ENCODE data around the gene ECEL1. TPM values are rescaled to one million over a fixed set of nuclear protein-coding genes. Genes with fewer than 3 reads are reported as not detected.

Gene ECEL1
- total RNA-seq, 1 experiment from 2014 or later = 23.3 TPM

DNA sequence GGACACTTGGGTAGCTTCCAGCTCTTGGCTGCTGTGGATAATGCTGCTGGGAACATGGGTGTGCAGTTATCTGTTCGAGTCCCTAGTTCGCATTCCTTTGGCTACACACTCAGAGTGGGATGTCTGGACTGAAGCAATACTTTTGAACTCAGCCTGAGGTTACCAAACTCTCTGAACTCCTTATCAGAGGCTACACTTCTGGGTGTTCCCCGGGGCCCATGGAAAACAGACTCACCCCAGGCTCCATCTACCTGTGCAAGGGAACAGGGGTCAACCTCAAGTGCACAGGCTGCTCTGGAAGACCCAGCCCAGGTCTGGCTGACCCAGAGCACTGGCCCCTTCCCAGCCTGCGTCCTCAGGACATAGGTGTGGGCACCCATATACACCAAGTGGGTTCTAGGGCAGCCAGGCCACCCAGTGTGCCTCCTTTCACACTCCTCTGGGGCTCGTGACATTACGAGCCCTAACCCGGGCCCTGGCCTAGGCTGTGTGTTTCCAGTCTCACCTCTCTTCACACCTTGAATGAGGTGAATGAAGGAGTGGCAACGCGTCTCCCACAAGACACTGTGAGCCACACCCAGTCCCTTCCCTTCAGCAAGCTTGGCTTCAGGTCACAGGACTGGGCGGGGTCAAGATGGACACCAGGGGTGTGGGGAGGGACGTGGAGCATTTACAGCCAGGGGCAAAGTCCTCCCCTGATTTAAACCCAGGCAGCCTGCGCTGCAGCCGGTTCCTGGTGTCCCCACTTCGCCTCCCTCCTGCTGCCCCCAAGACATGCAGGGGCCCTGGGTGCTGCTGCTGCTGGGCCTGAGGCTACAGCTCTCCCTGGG, 32.0 kb downstream of the ECEL1 start, which contains the start of gene ALPI:
Gene ALPI, plus strand, starts transcription at position 728 of the 830 bp plus-strand sequence. Its CDS starts 47 bp downstream, at position 775.
- no peaks in the 10 kb centered on the region for H3K36me3 Mint-ChIP-seq
- H3K4me3 Mint-ChIP-seq = no peak within 1 kb of the TSS
- no peak within 1 kb of the TSS for H3K27ac Mint-ChIP-seq
- no peaks in the 10 kb centered on the region; the same call in 1 of the 2 replicates for H3K27me3 Mint-ChIP-seq (ENCODE audit: low read depth)
- no peaks in the 10 kb centered on the region for H3K9me3 Mint-ChIP-seq
- DNase-seq (ENCODE audit: low spot score) (no peak), ATAC-seq (no peak)
- no peak for TF ChIP-seq GRHL2 (CRISPR knock-in tag; IDR thresholded peaks at IDR 0.05; ENCODE audit: insufficient replicate concordance, severe bottlenecking)
- TF ChIP-seq ZNF396 (CRISPR knock-in tag; IDR thresholded peaks at IDR 0.05; ENCODE audit: borderline replicate concordance) = no peak
- TF ChIP-seq, protein P1, sequence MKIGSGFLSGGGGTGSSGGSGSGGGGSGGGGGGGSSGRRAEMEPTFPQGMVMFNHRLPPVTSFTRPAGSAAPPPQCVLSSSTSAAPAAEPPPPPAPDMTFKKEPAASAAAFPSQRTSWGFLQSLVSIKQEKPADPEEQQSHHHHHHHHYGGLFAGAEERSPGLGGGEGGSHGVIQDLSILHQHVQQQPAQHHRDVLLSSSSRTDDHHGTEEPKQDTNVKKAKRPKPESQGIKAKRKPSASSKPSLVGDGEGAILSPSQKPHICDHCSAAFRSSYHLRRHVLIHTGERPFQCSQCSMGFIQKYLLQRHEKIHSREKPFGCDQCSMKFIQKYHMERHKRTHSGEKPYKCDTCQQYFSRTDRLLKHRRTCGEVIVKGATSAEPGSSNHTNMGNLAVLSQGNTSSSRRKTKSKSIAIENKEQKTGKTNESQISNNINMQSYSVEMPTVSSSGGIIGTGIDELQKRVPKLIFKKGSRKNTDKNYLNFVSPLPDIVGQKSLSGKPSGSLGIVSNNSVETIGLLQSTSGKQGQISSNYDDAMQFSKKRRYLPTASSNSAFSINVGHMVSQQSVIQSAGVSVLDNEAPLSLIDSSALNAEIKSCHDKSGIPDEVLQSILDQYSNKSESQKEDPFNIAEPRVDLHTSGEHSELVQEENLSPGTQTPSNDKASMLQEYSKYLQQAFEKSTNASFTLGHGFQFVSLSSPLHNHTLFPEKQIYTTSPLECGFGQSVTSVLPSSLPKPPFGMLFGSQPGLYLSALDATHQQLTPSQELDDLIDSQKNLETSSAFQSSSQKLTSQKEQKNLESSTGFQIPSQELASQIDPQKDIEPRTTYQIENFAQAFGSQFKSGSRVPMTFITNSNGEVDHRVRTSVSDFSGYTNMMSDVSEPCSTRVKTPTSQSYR (CRISPR knock-in tag; IDR thresholded peaks at IDR 0.05) = no peak
- no peak for TF ChIP-seq TEAD1 (CRISPR knock-in tag; IDR thresholded peaks at IDR 0.05)
- TF ChIP-seq, protein P2, sequence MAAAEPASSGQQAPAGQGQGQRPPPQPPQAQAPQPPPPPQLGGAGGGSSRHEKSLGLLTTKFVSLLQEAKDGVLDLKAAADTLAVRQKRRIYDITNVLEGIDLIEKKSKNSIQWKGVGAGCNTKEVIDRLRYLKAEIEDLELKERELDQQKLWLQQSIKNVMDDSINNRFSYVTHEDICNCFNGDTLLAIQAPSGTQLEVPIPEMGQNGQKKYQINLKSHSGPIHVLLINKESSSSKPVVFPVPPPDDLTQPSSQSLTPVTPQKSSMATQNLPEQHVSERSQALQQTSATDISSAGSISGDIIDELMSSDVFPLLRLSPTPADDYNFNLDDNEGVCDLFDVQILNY (CRISPR knock-in tag; IDR thresholded peaks at IDR 0.05) = no peak
- TF ChIP-seq, protein P3, sequence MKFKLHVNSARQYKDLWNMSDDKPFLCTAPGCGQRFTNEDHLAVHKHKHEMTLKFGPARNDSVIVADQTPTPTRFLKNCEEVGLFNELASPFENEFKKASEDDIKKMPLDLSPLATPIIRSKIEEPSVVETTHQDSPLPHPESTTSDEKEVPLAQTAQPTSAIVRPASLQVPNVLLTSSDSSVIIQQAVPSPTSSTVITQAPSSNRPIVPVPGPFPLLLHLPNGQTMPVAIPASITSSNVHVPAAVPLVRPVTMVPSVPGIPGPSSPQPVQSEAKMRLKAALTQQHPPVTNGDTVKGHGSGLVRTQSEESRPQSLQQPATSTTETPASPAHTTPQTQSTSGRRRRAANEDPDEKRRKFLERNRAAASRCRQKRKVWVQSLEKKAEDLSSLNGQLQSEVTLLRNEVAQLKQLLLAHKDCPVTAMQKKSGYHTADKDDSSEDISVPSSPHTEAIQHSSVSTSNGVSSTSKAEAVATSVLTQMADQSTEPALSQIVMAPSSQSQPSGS (CRISPR knock-in tag; IDR thresholded peaks at IDR 0.05; ENCODE audit: borderline replicate concordance, low read depth) = no peak
- no peak for TF ChIP-seq CREB1 (CRISPR knock-in tag; IDR thresholded peaks at IDR 0.05)
- TF ChIP-seq, protein P4, sequence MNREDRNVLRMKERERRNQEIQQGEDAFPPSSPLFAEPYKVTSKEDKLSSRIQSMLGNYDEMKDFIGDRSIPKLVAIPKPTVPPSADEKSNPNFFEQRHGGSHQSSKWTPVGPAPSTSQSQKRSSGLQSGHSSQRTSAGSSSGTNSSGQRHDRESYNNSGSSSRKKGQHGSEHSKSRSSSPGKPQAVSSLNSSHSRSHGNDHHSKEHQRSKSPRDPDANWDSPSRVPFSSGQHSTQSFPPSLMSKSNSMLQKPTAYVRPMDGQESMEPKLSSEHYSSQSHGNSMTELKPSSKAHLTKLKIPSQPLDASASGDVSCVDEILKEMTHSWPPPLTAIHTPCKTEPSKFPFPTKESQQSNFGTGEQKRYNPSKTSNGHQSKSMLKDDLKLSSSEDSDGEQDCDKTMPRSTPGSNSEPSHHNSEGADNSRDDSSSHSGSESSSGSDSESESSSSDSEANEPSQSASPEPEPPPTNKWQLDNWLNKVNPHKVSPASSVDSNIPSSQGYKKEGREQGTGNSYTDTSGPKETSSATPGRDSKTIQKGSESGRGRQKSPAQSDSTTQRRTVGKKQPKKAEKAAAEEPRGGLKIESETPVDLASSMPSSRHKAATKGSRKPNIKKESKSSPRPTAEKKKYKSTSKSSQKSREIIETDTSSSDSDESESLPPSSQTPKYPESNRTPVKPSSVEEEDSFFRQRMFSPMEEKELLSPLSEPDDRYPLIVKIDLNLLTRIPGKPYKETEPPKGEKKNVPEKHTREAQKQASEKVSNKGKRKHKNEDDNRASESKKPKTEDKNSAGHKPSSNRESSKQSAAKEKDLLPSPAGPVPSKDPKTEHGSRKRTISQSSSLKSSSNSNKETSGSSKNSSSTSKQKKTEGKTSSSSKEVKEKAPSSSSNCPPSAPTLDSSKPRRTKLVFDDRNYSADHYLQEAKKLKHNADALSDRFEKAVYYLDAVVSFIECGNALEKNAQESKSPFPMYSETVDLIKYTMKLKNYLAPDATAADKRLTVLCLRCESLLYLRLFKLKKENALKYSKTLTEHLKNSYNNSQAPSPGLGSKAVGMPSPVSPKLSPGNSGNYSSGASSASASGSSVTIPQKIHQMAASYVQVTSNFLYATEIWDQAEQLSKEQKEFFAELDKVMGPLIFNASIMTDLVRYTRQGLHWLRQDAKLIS (CRISPR knock-in tag; IDR thresholded peaks at IDR 0.05; ENCODE audit: borderline replicate concordance) = no peak
- TF ChIP-seq, protein P5, sequence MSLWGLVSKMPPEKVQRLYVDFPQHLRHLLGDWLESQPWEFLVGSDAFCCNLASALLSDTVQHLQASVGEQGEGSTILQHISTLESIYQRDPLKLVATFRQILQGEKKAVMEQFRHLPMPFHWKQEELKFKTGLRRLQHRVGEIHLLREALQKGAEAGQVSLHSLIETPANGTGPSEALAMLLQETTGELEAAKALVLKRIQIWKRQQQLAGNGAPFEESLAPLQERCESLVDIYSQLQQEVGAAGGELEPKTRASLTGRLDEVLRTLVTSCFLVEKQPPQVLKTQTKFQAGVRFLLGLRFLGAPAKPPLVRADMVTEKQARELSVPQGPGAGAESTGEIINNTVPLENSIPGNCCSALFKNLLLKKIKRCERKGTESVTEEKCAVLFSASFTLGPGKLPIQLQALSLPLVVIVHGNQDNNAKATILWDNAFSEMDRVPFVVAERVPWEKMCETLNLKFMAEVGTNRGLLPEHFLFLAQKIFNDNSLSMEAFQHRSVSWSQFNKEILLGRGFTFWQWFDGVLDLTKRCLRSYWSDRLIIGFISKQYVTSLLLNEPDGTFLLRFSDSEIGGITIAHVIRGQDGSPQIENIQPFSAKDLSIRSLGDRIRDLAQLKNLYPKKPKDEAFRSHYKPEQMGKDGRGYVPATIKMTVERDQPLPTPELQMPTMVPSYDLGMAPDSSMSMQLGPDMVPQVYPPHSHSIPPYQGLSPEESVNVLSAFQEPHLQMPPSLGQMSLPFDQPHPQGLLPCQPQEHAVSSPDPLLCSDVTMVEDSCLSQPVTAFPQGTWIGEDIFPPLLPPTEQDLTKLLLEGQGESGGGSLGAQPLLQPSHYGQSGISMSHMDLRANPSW (CRISPR knock-in tag; conservative IDR thresholded peaks at IDR 0.05; ENCODE audit: low read depth) = no peak
- TF ChIP-seq RELA (CRISPR knock-in tag; IDR thresholded peaks at IDR 0.05; ENCODE audit: borderline replicate concordance) = no peak
- no peak for TF ChIP-seq JAZF1 (CRISPR knock-in tag; IDR thresholded peaks at IDR 0.05)
- TF ChIP-seq ZNF416 (CRISPR knock-in tag; IDR thresholded peaks at IDR 0.05) = no peak
- TF ChIP-seq, protein P6, sequence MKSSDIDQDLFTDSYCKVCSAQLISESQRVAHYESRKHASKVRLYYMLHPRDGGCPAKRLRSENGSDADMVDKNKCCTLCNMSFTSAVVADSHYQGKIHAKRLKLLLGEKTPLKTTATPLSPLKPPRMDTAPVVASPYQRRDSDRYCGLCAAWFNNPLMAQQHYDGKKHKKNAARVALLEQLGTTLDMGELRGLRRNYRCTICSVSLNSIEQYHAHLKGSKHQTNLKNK (CRISPR knock-in tag; IDR thresholded peaks at IDR 0.05) = no peak
- TF ChIP-seq, protein P7, sequence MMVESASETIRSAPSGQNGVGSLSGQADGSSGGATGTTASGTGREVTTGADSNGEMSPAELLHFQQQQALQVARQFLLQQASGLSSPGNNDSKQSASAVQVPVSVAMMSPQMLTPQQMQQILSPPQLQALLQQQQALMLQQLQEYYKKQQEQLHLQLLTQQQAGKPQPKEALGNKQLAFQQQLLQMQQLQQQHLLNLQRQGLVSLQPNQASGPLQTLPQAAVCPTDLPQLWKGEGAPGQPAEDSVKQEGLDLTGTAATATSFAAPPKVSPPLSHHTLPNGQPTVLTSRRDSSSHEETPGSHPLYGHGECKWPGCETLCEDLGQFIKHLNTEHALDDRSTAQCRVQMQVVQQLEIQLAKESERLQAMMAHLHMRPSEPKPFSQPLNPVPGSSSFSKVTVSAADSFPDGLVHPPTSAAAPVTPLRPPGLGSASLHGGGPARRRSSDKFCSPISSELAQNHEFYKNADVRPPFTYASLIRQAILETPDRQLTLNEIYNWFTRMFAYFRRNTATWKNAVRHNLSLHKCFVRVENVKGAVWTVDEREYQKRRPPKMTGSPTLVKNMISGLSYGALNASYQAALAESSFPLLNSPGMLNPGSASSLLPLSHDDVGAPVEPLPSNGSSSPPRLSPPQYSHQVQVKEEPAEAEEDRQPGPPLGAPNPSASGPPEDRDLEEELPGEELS (CRISPR knock-in tag; IDR thresholded peaks at IDR 0.05) = no peak
- TF ChIP-seq GABPB1 (CRISPR knock-in tag; IDR thresholded peaks at IDR 0.05) = no peak
- ChIA-PET CTCF (interaction anchor here (0.8 kb wide), 1 partner anchor 9 kb away, joined by 3 read pairs; no protein-coding TSS in a partner anchor), POLR2A (no interaction called here)
- H3K4me1 Mint-ChIP-seq = no peaks in the 10 kb centered on the region
